NCI-H446 treated with DMSO at 0.1 percent for 48 hours (cell line): Measurements from ENCODE around the gene CEACAM16.
A peak's percentile ranks its signal among the peaks of the same experiment; 100 is the strongest.

ENCODE experiments used
- DNase-seq: peaks from one replicate; lab custom pipeline; 2025; lab: John Stamatoyannopoulos, UW

CEACAM16 gene

GRCh38 chr19:44725251-44725650 is 26.3 kb downstream of the CEACAM16 start:
- no peak for DNase-seq

GRCh38 chr19:44725684-44726083 is 26.7 kb downstream of the CEACAM16 start:
- no peak for DNase-seq

GRCh38 chr19:44726465-44726864 is 27.5 kb downstream of the CEACAM16 start:
- DNase-seq: no peak

GRCh38 chr19:44728178-44728577 is 29.2 kb downstream of the CEACAM16 start:
- DNase-seq: no peak

GRCh38 chr19:44729516-44730033 is 30.6 kb downstream of the CEACAM16 start:
- no peak for DNase-seq

GRCh38 chr19:44731081-44731480 is 32.1 kb downstream of the CEACAM16 start:
- no peak for DNase-seq

- no peak for DNase-seq
Measured at GRCh38 chr19:44731622-44732021, 32.7 kb downstream of the CEACAM16 start.

GRCh38 chr19:44732235-44733014 is 33.5 kb downstream of the CEACAM16 start:
- no peak for DNase-seq

- no peak for DNase-seq
Measured at GRCh38 chr19:44734357-44734756, 35.4 kb downstream of the CEACAM16 start.

- DNase-seq: no peak
Measured at GRCh38 chr19:44735011-44735410, 36.1 kb downstream of the CEACAM16 start.

GRCh38 chr19:44737238-44738071 is 38.5 kb downstream of the CEACAM16 start:
- no peak for DNase-seq

GRCh38 chr19:44738136-44738535 is 39.2 kb downstream of the CEACAM16 start:
- no peak for DNase-seq

GRCh38 chr19:44738603-44739558 is 39.9 kb downstream of the CEACAM16 start:
- no peak for DNase-seq

- DNase-seq: no peak
Measured at GRCh38 chr19:44740351-44740824, 41.4 kb downstream of the CEACAM16 start.

- no peak for DNase-seq
Measured at GRCh38 chr19:44741258-44741731, 42.3 kb downstream of the CEACAM16 start.

GRCh38 chr19:44741841-44742329 is 42.9 kb downstream of the CEACAM16 start:
- peak; percentile 98 for DNase-seq

- no peak for DNase-seq
Measured at GRCh38 chr19:44742330-44743061, 43.5 kb downstream of the CEACAM16 start.

- no peak for DNase-seq
Measured at GRCh38 chr19:44744871-44745332, 46.0 kb downstream of the CEACAM16 start.

- DNase-seq: no peak
Measured at GRCh38 chr19:44745341-44745831, 46.4 kb downstream of the CEACAM16 start.

- no peak for DNase-seq
Measured at GRCh38 chr19:44745887-44746600, 47.1 kb downstream of the CEACAM16 start.
